WTC11 (cell line): Measurements from ENCODE around the gene SRSF8. TPM values are rescaled to one million over a fixed set of nuclear protein-coding genes. Genes with fewer than 3 reads are reported as not detected.
A peak's percentile ranks its signal among the peaks of the same experiment; 100 is the strongest.

Experiments
- CBFB ChIP-seq: sonication (generic); formaldehyde crosslinking; IDR thresholded peaks from 2 replicates; pipeline ENCODE4 v1.8.1; 2022; ENCODE audit warnings: mild to moderate bottlenecking, low read depth, missing genetic modification reagents
- CREB1 ChIP-seq: sonication (generic); formaldehyde crosslinking; IDR thresholded peaks from 2 replicates; pipeline ENCODE4 v1.8.0; 2023; ENCODE audit warnings: mild to moderate bottlenecking, missing genetic modification reagents
- ESRRA ChIP-seq: sonication (generic); formaldehyde crosslinking; IDR thresholded peaks from 2 replicates; pipeline ENCODE4 v1.8.1; 2022; ENCODE audit warnings: mild to moderate bottlenecking, missing genetic modification reagents, borderline replicate concordance
- FOXJ3 ChIP-seq: sonication (generic); formaldehyde crosslinking; IDR thresholded peaks from 2 replicates; pipeline ENCODE4 v1.9.0; 2021; ENCODE audit warnings: missing genetic modification reagents, mild to moderate bottlenecking, borderline replicate concordance
- HMGA2 ChIP-seq: fragments of 250-450 bp; sonication (Bioruptor Pico); IDR thresholded peaks from 2 replicates; pipeline ENCODE4 v1.4.0; 2021; ENCODE audit warnings: mild to moderate bottlenecking, moderate library complexity
- MYBL2 ChIP-seq: sonication (generic); formaldehyde crosslinking; IDR thresholded peaks from 2 replicates; pipeline ENCODE4 v1.8.1; 2023; ENCODE audit warnings: mild to moderate bottlenecking, moderate library complexity, missing genetic modification reagents
- NR2C2 ChIP-seq: sonication (generic); formaldehyde crosslinking; IDR thresholded peaks from 2 replicates; pipeline ENCODE4 v1.8.0; 2022; ENCODE audit warnings: mild to moderate bottlenecking, missing genetic modification reagents
- SP1 ChIP-seq: sonication (generic); formaldehyde crosslinking; conservative IDR thresholded peaks from 2 replicates; pipeline ENCODE4 v1.8.1; 2022; ENCODE audit warnings: missing genetic modification reagents
- ZNF317 ChIP-seq: sonication (generic); formaldehyde crosslinking; IDR thresholded peaks from 2 replicates; pipeline ENCODE4 v1.8.1; 2023; ENCODE audit warnings: low read depth, mild to moderate bottlenecking, moderate library complexity, missing genetic modification reagents, borderline replicate concordance
- total RNA-seq: library from RNA; stranded (reverse); gene quantifications from 3 replicates; pipeline ENCODE4 v1.2.3, GENCODE V29; 2021
- TF ChIP-seq, protein P1 (sequence below): sonication (generic); formaldehyde crosslinking; IDR thresholded peaks from 2 replicates; pipeline ENCODE4 v1.8.1; 2022; ENCODE audit warnings: missing genetic modification reagents, borderline replicate concordance
- TF ChIP-seq, protein P2 (sequence below): sonication (generic); formaldehyde crosslinking; IDR thresholded peaks from 2 replicates; pipeline ENCODE4 v1.8.1; 2022; ENCODE audit warnings: mild to moderate bottlenecking, moderate library complexity, missing genetic modification reagents
- TF ChIP-seq, protein P3 (sequence below): sonication (generic); formaldehyde crosslinking; IDR thresholded peaks from 2 replicates; pipeline ENCODE4 v1.8.0; 2023; ENCODE audit warnings: mild to moderate bottlenecking, missing genetic modification reagents
- TF ChIP-seq, protein P4 (sequence below): fragments of 250-450 bp; sonication (Bioruptor Pico); IDR thresholded peaks from 2 replicates; pipeline ENCODE4 v2.1.2; 2022; ENCODE audit warnings: mild to moderate bottlenecking, moderate library complexity
- TF ChIP-seq, protein P5 (sequence below): sonication (generic); formaldehyde crosslinking; IDR thresholded peaks from 2 replicates; pipeline ENCODE4 v1.8.0; 2022; ENCODE audit warnings: mild to moderate bottlenecking, missing genetic modification reagents
- TF ChIP-seq, protein P6 (sequence below): sonication (generic); formaldehyde crosslinking; IDR thresholded peaks from 2 replicates; pipeline ENCODE4 v1.8.0; 2023; ENCODE audit warnings: missing genetic modification reagents
- TF ChIP-seq, protein P7 (sequence below): sonication (generic); formaldehyde crosslinking; IDR thresholded peaks from 2 replicates; pipeline ENCODE4 v1.8.1; 2022; ENCODE audit warnings: mild to moderate bottlenecking, missing genetic modification reagents, moderate library complexity, borderline replicate concordance
- TF ChIP-seq, protein P8 (sequence below): fragments of 250-450 bp; sonication (Bioruptor Pico); IDR thresholded peaks from 2 replicates; pipeline ENCODE4 v1.9.0; 2021; ENCODE audit warnings: mild to moderate bottlenecking
- TF ChIP-seq, protein P9 (sequence below): fragments of 250-450 bp; sonication (Bioruptor Pico); IDR thresholded peaks from 2 replicates; pipeline ENCODE4 v1.9.0; 2021; ENCODE audit warnings: moderate library complexity, mild to moderate bottlenecking, inconsistent platforms, borderline replicate concordance

The SRSF8 gene
- total RNA-seq, 1 experiment from 2014 or later: 20.9 TPM

DNA sequence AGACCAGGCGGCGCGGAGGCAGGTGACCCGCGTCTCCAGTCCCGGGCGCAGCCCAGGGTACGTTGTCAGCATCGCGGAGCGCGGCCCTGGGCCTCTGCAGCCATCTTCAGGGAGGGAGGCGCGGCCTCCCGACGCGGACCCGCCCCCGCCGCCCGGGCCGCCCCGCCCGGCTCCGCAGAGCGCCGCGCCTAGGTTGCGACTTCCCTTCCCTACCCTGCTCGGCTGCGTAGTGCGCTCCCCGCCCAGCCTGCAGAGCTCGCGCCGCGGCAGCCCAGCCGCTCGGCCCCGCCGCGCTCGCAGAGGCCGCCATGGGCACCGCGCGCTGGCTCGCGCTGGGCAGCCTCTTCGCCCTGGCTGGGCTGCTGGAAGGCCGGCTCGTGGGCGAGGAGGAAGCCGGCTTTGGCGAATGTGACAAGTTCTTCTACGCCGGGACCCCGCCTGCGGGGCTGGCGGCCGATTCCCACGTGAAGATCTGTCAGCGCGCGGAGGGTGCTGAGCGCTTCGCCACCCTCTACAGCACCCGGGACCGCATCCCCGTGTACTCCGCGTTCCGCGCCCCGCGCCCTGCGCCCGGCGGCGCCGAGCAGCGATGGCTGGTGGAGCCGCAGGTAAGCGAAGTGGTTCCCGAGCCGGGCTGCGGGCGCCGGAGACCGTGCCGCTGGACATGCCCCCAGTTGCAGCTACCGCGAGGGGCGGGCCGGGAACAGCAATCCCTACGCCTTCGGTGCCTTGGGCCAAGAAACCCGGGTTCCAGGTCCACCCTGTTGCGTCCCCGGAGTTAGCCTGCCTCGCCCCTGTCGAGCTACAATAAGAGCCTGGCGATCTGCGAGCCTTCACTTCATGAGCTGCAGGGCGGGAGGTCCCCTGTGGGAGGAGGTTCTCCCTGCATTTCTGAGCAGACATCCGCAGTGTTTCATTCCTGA is 23.2 kb downstream of the SRSF8 start, which contains the start of gene ENDOD1 (continued):
- TF ChIP-seq SP1 (CRISPR knock-in tag): peak; percentile 71; the same call in 1 of the 2 replicates
- TF ChIP-seq CBFB (CRISPR knock-in tag): no peak
- TF ChIP-seq, protein P1, sequence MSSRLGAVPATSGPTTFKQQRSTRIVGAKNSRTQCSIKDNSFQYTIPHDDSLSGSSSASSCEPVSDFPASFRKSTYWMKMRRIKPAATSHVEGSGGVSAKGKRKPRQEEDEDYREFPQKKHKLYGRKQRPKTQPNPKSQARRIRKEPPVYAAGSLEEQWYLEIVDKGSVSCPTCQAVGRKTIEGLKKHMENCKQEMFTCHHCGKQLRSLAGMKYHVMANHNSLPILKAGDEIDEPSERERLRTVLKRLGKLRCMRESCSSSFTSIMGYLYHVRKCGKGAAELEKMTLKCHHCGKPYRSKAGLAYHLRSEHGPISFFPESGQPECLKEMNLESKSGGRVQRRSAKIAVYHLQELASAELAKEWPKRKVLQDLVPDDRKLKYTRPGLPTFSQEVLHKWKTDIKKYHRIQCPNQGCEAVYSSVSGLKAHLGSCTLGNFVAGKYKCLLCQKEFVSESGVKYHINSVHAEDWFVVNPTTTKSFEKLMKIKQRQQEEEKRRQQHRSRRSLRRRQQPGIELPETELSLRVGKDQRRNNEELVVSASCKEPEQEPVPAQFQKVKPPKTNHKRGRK: no peak
- TF ChIP-seq, protein P2, sequence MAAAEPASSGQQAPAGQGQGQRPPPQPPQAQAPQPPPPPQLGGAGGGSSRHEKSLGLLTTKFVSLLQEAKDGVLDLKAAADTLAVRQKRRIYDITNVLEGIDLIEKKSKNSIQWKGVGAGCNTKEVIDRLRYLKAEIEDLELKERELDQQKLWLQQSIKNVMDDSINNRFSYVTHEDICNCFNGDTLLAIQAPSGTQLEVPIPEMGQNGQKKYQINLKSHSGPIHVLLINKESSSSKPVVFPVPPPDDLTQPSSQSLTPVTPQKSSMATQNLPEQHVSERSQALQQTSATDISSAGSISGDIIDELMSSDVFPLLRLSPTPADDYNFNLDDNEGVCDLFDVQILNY (CRISPR knock-in tag): peak; percentile 76
- TF ChIP-seq, protein P3, sequence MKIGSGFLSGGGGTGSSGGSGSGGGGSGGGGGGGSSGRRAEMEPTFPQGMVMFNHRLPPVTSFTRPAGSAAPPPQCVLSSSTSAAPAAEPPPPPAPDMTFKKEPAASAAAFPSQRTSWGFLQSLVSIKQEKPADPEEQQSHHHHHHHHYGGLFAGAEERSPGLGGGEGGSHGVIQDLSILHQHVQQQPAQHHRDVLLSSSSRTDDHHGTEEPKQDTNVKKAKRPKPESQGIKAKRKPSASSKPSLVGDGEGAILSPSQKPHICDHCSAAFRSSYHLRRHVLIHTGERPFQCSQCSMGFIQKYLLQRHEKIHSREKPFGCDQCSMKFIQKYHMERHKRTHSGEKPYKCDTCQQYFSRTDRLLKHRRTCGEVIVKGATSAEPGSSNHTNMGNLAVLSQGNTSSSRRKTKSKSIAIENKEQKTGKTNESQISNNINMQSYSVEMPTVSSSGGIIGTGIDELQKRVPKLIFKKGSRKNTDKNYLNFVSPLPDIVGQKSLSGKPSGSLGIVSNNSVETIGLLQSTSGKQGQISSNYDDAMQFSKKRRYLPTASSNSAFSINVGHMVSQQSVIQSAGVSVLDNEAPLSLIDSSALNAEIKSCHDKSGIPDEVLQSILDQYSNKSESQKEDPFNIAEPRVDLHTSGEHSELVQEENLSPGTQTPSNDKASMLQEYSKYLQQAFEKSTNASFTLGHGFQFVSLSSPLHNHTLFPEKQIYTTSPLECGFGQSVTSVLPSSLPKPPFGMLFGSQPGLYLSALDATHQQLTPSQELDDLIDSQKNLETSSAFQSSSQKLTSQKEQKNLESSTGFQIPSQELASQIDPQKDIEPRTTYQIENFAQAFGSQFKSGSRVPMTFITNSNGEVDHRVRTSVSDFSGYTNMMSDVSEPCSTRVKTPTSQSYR (CRISPR knock-in tag): 0 out of 2 replicates have a peak, but pooled peaks have one; percentile 25
- TF ChIP-seq, protein P4, sequence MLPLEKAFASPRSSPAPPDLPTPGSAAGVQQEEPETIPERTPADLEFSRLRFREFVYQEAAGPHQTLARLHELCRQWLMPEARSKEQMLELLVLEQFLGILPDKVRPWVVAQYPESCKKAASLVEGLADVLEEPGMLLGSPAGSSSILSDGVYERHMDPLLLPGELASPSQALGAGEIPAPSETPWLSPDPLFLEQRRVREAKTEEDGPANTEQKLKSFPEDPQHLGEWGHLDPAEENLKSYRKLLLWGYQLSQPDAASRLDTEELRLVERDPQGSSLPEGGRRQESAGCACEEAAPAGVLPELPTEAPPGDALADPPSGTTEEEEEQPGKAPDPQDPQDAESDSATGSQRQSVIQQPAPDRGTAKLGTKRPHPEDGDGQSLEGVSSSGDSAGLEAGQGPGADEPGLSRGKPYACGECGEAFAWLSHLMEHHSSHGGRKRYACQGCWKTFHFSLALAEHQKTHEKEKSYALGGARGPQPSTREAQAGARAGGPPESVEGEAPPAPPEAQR: no peak
- TF ChIP-seq, protein P5, sequence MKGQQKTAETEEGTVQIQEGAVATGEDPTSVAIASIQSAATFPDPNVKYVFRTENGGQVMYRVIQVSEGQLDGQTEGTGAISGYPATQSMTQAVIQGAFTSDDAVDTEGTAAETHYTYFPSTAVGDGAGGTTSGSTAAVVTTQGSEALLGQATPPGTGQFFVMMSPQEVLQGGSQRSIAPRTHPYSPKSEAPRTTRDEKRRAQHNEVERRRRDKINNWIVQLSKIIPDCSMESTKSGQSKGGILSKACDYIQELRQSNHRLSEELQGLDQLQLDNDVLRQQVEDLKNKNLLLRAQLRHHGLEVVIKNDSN (CRISPR knock-in tag): no peak
- peak; percentile 43; the same call in 1 of the 2 replicates for TF ChIP-seq ESRRA (CRISPR knock-in tag)
- TF ChIP-seq, protein P6, sequence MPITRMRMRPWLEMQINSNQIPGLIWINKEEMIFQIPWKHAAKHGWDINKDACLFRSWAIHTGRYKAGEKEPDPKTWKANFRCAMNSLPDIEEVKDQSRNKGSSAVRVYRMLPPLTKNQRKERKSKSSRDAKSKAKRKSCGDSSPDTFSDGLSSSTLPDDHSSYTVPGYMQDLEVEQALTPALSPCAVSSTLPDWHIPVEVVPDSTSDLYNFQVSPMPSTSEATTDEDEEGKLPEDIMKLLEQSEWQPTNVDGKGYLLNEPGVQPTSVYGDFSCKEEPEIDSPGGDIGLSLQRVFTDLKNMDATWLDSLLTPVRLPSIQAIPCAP (CRISPR knock-in tag): no peak
- TF ChIP-seq, protein P7, sequence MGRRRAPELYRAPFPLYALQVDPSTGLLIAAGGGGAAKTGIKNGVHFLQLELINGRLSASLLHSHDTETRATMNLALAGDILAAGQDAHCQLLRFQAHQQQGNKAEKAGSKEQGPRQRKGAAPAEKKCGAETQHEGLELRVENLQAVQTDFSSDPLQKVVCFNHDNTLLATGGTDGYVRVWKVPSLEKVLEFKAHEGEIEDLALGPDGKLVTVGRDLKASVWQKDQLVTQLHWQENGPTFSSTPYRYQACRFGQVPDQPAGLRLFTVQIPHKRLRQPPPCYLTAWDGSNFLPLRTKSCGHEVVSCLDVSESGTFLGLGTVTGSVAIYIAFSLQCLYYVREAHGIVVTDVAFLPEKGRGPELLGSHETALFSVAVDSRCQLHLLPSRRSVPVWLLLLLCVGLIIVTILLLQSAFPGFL (CRISPR knock-in tag): no peak
- TF ChIP-seq FOXJ3: no peak
- TF ChIP-seq, protein P8, sequence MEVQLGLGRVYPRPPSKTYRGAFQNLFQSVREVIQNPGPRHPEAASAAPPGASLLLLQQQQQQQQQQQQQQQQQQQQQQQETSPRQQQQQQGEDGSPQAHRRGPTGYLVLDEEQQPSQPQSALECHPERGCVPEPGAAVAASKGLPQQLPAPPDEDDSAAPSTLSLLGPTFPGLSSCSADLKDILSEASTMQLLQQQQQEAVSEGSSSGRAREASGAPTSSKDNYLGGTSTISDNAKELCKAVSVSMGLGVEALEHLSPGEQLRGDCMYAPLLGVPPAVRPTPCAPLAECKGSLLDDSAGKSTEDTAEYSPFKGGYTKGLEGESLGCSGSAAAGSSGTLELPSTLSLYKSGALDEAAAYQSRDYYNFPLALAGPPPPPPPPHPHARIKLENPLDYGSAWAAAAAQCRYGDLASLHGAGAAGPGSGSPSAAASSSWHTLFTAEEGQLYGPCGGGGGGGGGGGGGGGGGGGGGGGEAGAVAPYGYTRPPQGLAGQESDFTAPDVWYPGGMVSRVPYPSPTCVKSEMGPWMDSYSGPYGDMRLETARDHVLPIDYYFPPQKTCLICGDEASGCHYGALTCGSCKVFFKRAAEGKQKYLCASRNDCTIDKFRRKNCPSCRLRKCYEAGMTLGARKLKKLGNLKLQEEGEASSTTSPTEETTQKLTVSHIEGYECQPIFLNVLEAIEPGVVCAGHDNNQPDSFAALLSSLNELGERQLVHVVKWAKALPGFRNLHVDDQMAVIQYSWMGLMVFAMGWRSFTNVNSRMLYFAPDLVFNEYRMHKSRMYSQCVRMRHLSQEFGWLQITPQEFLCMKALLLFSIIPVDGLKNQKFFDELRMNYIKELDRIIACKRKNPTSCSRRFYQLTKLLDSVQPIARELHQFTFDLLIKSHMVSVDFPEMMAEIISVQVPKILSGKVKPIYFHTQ (CRISPR knock-in tag): no peak
- TF ChIP-seq ZNF317 (CRISPR knock-in tag): no peak
- no peak for TF ChIP-seq CREB1 (CRISPR knock-in tag)
- TF ChIP-seq, protein P9, sequence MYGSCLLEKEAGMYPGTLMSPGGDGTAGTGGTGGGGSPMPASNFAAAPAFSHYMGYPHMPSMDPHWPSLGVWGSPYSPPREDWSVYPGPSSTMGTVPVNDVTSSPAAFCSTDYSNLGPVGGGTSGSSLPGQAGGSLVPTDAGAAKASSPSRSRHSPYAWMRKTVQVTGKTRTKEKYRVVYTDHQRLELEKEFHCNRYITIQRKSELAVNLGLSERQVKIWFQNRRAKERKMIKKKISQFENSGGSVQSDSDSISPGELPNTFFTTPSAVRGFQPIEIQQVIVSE (CRISPR knock-in tag): no peak
- TF ChIP-seq HMGA2 (CRISPR knock-in tag): no peak
- TF ChIP-seq NR2C2 (CRISPR knock-in tag): no peak
- TF ChIP-seq MYBL2 (CRISPR knock-in tag): no peak
